HG03469 (cell line): Measurements from ENCODE around the gene ADGRG3.
"Not testable (repeated sequence)": the region's sequence is repeated elsewhere in the genome, so short reads cannot be mapped to it uniquely, and the experiment has no call there.

ENCODE experiments used
- ATAC-seq: cut with Tn5 transposase; IDR thresholded peaks from one replicate; pipeline ENCODE4 v1.9.1; 2021; ENCODE audit warnings: mild to moderate bottlenecking, moderate library complexity, moderate number of reproducible peaks; ENCODE audit not compliant: unreplicated experiment

Gene ADGRG3

DNA sequence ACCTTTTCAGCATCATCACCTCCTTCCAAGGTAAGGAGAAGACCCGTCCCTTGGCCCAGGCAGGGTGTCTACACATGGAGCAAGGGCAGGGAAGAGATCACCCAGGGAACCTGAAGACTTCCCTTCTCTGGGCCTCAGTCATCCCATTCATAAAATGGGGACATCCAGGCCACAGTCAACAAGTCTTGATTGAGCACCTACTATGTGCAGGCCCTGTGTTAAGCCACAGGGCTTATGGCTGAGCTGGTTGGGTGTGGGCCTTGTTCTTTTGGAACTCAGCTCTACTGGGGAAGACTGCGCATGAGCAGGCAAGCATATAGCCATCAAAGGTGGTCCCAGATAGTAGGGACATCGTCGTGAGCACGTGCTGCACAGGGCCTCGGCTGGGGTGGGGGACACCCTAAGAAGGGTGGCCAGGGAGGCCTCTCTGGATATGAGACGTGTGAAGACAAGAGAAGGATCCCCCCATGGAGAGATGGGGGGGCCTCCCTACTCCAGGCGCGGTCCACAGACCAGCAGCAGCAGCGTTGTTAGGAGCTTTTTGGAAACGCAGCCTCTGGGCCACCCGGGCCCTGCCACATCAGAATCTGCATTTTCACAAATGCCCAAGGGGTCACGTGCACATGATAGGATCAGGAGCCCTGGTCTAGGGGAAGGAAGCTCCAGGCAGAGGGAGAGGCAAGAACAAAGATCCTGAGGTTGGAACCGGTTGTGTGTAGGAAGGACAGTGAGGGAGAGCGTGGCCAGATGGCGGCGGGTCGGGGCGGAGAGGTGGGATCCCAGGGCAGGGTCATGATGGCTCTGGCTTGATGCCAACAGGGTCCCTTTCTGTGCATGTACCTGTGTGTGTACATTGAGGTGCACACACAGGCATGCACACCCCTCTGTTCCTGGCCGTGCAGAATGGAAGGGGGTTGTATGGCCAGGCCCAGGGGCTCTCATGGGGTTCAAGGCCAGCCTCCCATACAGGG is 5.9 kb upstream of the ADGRG3 start:
- ATAC-seq = no peak

GRCh38 chr16:57663436-57663835 is 4.7 kb upstream of the ADGRG3 start:
- no peak for ATAC-seq

GRCh38 chr16:57663917-57664661 is 4.0 kb upstream of the ADGRG3 start:
- ATAC-seq = no peak

DNA sequence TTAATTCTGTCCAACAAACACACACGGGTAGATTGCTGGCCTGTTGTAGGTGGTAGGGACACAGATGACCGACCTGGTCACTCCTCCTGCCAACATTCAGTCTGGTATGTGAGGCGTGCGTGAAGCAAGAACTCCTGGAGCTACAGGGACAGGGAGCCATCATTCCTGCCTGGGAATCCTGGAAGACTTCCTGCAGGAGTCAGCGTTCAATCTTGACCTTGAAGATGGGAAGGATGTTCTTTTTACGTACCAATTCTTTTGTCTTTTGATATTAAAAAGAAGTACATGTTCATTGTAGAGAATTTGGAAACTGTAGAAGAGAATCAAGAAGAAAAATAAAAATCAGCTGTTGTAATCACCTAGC is 3.5 kb upstream of the ADGRG3 start:
- ATAC-seq = no peak

DNA sequence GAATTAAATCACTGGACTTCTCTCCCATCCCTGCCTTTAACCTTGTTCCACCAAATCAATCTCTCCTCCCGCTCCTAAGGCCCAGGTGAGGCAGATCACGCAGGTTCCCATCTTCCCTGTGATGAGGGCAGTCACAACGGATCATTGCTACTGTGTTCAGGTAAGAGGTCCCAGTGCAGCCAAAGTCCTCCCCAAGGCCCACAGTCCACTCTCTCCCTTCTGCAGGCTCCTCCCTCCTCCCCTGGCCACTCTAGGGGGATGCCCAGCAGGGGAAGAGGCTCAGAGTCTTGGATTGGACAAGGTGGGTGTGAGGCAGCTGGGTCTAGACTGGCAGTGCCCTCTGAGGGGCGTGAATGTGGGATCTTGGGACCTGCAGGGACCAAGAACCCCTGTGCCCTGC is 2.6 kb upstream of the ADGRG3 start:
- no peak for ATAC-seq

- no peak for ATAC-seq
These were observed 1.6 kb upstream of the ADGRG3 start for GRCh38 chr16:57666353-57667047.

GRCh38 chr16:57667048-57667525 is 1.0 kb upstream of the ADGRG3 start:
- no peak for ATAC-seq

DNA sequence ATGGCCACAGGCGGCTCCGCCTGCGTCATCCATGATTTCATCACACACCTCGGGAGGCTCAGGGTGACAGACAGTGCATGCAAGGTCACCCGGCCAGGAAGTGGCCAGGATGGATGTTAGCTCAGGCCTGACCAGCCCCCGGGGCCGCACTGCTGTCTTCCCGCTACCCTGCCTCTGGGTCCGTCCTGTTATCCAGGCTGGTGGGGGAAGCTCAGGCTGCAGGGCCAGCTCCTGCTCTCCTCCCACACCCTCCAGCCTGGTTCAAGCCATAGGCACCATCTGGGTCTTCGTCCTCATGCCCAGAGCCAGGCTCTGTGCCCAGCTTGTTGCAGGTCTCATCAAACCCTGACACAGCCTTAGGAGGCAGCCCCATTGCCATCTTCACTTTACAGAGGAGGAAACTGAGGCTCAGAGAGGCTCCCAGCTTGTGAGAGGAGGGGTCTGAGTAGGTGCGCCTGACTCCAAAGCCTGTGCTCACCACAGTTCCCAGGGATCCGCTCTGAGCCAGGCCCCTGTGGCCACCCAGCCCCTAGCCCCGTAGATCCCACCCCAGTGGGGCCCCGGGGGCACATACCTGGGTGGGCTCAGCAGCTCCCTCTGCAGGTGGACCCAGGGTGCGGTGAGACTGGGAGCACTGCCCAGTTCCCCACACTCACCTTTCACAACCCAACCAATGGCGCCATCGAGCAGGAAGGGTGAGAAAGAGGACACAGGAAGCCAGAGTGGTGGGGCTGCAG is 412 bp upstream of the ADGRG3 start:
- ATAC-seq = no peak

DNA sequence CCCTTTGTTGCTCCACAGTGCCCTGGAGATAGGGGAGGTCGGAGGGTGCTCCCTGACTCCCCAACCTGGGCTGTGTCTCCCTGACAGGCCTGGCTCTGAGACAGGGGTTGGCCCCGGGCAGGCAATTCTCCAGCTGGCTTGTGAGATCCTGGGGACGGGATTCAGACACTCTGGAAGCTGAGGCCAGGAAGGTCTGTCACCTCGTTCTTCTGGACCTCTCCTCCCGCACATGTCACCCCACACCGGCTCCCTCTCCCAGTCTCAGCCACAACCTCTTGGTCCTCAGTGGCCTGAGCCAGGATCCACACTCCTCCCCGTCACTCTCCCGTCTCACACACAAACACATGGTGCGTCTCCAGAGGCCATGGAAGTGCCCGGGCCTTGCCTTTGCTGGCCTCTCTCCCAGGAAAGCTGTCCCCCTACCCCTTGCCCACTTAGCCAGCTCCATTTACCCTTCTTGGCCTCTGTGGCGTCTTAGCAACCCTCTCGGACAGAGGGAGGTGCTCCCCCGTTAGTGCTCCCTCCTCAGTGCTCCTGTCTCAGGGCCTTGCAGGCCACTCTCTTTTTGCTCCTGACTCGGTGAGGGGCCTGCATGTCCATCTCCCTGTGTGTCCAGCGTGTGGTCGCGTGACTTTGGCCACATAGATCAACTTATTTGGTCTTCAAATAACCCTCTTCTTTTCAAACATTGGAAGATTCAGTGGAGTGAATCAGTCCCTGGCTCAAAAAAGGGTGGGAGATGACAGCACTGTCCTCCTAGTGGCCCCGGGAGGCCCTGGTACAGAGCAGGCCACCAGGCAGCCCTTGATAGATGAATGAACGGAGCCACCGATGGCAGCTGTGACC is 747 bp downstream of the ADGRG3 start:
- no peak for ATAC-seq

DNA sequence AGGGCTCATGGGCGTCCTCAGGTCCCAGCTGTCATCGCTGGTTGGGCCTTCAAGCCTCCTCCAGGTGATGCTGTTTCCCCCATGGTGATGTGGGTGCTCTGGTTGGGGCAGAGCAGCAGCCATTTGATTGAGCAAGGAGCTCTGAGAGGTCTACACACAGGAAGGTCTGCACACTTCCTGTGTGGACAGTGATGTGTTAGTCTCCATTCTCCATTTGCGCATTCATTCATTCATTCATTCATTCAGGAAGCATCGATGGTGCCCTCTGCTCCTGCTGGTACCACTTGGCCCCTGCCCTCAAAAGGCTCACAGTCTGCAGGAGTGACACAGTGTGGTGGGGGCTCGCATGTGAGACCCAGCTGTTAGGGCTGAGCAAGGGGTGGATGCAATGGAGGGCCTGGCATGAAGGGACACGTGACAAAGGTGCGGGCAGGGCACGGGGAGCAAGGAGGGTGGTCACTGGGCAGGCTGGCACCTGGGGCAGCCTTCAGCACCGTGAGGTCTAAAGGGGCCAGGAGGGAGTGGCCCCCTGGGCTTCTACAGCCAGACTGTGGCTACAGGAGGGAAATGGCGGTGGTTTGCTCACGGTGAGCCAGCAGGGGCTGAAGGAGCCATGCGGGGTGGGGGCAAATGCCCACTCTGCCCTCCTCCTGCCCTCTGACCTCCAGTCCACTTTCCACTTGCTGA is 1.5 kb downstream of the ADGRG3 start:
- ATAC-seq = no peak

DNA sequence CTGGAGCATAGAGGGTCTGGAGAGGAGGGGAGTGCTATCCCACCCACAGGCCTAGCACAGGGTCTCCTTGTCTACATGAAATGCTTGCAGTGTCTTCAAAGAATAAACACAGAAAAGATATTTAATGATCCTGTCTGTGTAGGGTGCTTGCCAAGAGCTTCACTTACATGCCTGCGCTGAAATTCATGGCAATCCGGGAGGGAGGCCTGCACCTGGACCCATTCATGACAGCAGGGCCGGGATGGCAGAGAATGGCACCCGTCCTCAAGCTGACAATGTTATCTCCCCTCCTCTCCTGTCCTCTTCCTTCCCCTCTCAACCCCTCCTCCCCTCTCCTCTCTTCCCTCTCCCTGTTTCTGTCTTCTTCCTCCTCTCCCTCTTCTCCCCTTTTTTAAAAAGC is 2.1 kb downstream of the ADGRG3 start:
- no peak for ATAC-seq

GRCh38 chr16:57671451-57671850 is 3.3 kb downstream of the ADGRG3 start:
- ATAC-seq = not testable (repeated sequence)

DNA sequence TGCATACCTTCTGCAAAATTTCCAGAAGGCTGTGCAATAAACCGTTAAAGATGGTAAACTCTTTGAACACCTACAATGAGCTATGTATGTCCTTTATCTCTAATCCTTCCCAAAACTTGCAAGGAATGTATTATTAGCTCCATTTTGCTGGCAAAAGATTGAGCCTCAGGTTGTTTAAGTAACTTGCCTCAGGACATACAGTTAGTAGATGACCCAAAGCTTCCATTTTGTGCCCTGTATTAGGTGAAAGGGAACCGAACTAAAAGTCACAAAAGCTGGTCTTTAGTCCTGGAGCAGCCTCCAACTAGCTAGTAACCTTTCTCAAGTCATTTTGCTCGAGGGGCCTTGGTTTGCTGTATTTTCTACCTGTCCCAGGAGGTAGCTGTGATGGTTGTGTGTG is 4.3 kb downstream of the ADGRG3 start:
- no peak for ATAC-seq

GRCh38 chr16:57672824-57673223 is 4.7 kb downstream of the ADGRG3 start:
- no peak for ATAC-seq

DNA sequence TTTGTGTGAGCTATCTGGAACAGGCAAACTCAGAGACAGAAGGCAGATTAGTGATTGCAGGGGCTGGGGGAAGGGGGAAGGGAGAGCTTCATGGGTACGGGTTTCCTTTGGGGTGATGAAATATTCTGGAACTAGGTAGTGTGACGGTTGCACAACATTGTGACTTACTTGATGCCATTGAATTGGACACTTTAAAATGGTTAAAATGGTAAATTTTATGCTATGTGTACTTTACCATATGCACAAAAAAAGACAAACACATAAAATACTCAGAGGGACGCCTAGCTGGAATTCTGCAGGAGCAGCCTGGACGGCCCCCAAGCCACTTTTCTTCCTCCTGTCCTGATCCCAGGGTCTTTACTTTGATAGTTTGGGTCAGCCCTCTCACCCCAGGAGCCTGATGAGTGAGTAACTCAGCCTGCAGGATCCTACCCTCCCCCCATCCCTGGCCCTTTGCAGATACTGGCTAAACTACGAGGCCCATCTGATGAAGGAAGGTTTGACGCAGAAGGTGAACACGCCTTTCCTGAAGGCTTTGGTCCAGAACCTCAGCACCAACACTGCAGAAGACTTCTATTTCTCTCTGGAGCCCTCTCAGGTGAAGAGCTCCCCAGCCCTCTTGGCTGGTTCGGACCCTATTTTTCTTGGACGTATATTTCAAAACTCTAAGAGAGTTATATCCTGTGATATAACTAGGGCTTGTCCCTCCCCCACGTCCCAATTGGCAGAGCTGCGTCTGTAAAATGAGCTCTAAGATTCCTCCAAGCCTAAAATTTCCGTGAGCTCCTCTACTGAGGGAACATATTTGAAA is 7.8 kb downstream of the ADGRG3 start:
- no peak for ATAC-seq

GRCh38 chr16:57676553-57677085 is 8.5 kb downstream of the ADGRG3 start:
- ATAC-seq = no peak

GRCh38 chr16:57677622-57678369 is 9.7 kb downstream of the ADGRG3 start:
- no peak for ATAC-seq
